Hepatocyte (in vitro differentiated cells): ENCODE data around the gene FAM162B. TPM values are rescaled to one million over a fixed set of nuclear protein-coding genes. Genes with fewer than 3 reads are reported as not detected.

Experiments used
- DNase-seq: peaks from one replicate; pipeline ENCODE4 v3.0.0-alpha.2; 2016; ENCODE audit warnings: low spot score
- H2AFZ ChIP-seq: fragments of 200-600 bp; sonication (generic); 2 replicates; pipeline ENCODE4 v1.6.0; 2016; ENCODE audit warnings: antibody characterized with exemption, mild to moderate bottlenecking
- H3K27ac ChIP-seq: fragments of 200-600 bp; sonication (generic); 2 replicates; pipeline ENCODE4 v1.5.1; 2016; ENCODE audit warnings: mild to moderate bottlenecking
- H3K27me3 ChIP-seq: fragments of 200-600 bp; sonication (generic); 2 replicates; pipeline ENCODE4 v1.6.1; 2016
- H3K36me3 ChIP-seq: fragments of 200-600 bp; sonication (generic); replicated peaks from 2 replicates; pipeline ENCODE4 v1.5.1; 2016; ENCODE audit warnings: low read depth; ENCODE audit not compliant: insufficient read depth
- H3K4me1 ChIP-seq: fragments of 200-600 bp; sonication (generic); 2 replicates; pipeline ENCODE4 v1.5.1; 2016; ENCODE audit warnings: mild to moderate bottlenecking, moderate library complexity; ENCODE audit not compliant: insufficient read depth
- H3K4me2 ChIP-seq: fragments of 200-600 bp; sonication (generic); 2 replicates; pipeline ENCODE4 v1.6.0; 2016
- H3K4me3 ChIP-seq: fragments of 200-600 bp; sonication (generic); 2 replicates; pipeline ENCODE4 v1.5.1; 2016; ENCODE audit warnings: mild to moderate bottlenecking
- H3K79me2 ChIP-seq: fragments of 200-600 bp; sonication (generic); 2 replicates; pipeline ENCODE4 v1.6.0; 2017; ENCODE audit warnings: mild to moderate bottlenecking
- H3K9me2 ChIP-seq: fragments of 200-600 bp; sonication (generic); replicated peaks from 2 replicates; pipeline ENCODE4 v1.6.0; 2017; ENCODE audit warnings: mild to moderate bottlenecking; ENCODE audit not compliant: insufficient read depth
- H3K9me3 ChIP-seq: fragments of 200-600 bp; sonication (generic); 2 replicates; pipeline ENCODE4 v1.5.1; 2016; ENCODE audit warnings: low read depth, mild to moderate bottlenecking
- H4K20me1 ChIP-seq: fragments of 200-600 bp; sonication (generic); 2 replicates; pipeline ENCODE4 v1.6.0; 2016; ENCODE audit warnings: mild to moderate bottlenecking; ENCODE audit not compliant: insufficient read depth, poor library complexity, severe bottlenecking
- CTCF ChIP-seq: fragments of 200-600 bp; sonication (generic); IDR thresholded peaks from 2 replicates; pipeline ENCODE4 v1.5.1; 2016; ENCODE audit warnings: antibody characterized with exemption, mild to moderate bottlenecking; ENCODE audit not compliant: poor library complexity
- EZH2 ChIP-seq: fragments of 200-600 bp; sonication (generic); IDR thresholded peaks from 2 replicates; pipeline ENCODE4 v1.6.1; 2016; ENCODE audit warnings: antibody characterized with exemption, mild to moderate bottlenecking, borderline replicate concordance
- EZH2phosphoT487 ChIP-seq: fragments of 200-600 bp; sonication (generic); IDR thresholded peaks from one replicate; pipeline ENCODE4 v1.6.1; 2018; ENCODE audit warnings: antibody characterized with exemption, mild to moderate bottlenecking, low read depth, moderate library complexity; ENCODE audit not compliant: unreplicated experiment, severe bottlenecking
- WGBS: methylation state at CpG from one replicate; pipeline ENCODE4 v1.1.6; 2016; ENCODE audit warnings: low lambda C conversion rate; ENCODE audit errors: missing lambda C conversion rate; 5-methylcytosine and 5-hydroxymethylcytosine counted together
- polyA plus RNA-seq: library from polyadenylated mRNA; unstranded; fragments of >200 nt; fragmentation: Nextera tagmentation; extraction: Ambion mirVana; gene quantifications from 2 replicates; pipeline ENCODE4 v1.2.1, GENCODE V29; 2016
- total RNA-seq: library from RNA; depleted of rRNA; stranded (reverse); fragments of >200 nt; gene quantifications from 2 replicates; pipeline ENCODE4 v1.2.3, GENCODE V29; 2014

FAM162B gene
- total RNA-seq: 4.5 and 8.0 TPM in 2 replicates
- 3.2 and 4.9 TPM in 2 replicates for polyA plus RNA-seq

GRCh38 chr6:116764961-116765841 is at the start of gene FAM162B:
FAM162B (minus strand) TSS chr6:116765719; CDS start chr6:116765576, 143 bp downstream.
- H3K27ac ChIP-seq: no peak within 1 kb of the TSS
- DNase-seq: peak; percentile 46

GRCh38 chr6:116812051-116812650 is 46.6 kb upstream of the FAM162B start:
- H3K9me3 ChIP-seq: no peaks in the 10 kb centered on the region
- H3K79me2 ChIP-seq: no peaks in the 10 kb centered on the region
- no peaks in the 10 kb centered on the region for H3K4me1 ChIP-seq
- H3K4me2 ChIP-seq: no peak overlapping the region
- 84% methylated on average over 2 of the region's 2 CpGs for WGBS
- no peaks in the 10 kb centered on the region for H3K9me2 ChIP-seq
- H3K36me3 ChIP-seq: no peaks in the 10 kb centered on the region
- TF ChIP-seq EZH2 (no peak), EZH2phosphoT487 (no peak), CTCF (no peak)
- no peak overlapping the region for H3K27ac ChIP-seq
- H3K4me3 ChIP-seq: no peak overlapping the region
- no peak overlapping the region for H2AFZ ChIP-seq
- H3K27me3 ChIP-seq: no peaks in the 10 kb centered on the region
- no peaks in the 10 kb centered on the region for H4K20me1 ChIP-seq
- DNase-seq: no peak

More at GRCh38 chr6:116764961-116765841, at the start of gene FAM162B:
- Histone ChIP-seq H3K27me3 (peaks cover 42% of the 10 kb centered on the region), H3K79me2 (no peaks in the 10 kb centered on the region), H3K9me3 (no peaks in the 10 kb centered on the region), H4K20me1 (no peaks in the 10 kb centered on the region), H3K4me1 (no peaks in the 10 kb centered on the region), H3K4me2 (peak within 1 kb of the TSS; percentile 97), H3K36me3 (no peaks in the 10 kb centered on the region), H3K4me3 (peak within 1 kb of the TSS; percentile 58), H2AFZ (peak within 1 kb of the TSS; percentile 86), H3K9me2 (no peaks in the 10 kb centered on the region)
- under 1% methylated on average over 84 of the region's 89 CpGs for whole genome bisulfite sequencing
- TF ChIP-seq EZH2 (peak; percentile 60), CTCF (no peak)

- Histone ChIP-seq H3K4me2 (no peak overlapping the region), H3K36me3 (no peaks in the 10 kb centered on the region), H3K4me3 (no peak overlapping the region), H3K27ac (no peak overlapping the region), H4K20me1 (no peaks in the 10 kb centered on the region), H3K79me2 (no peaks in the 10 kb centered on the region), H3K4me1 (no peaks in the 10 kb centered on the region), H3K9me3 (no peaks in the 10 kb centered on the region), H3K27me3 (no peaks in the 10 kb centered on the region), H3K9me2 (no peaks in the 10 kb centered on the region), H2AFZ (no peak overlapping the region)
- TF ChIP-seq CTCF: no peak
- no peak for TF ChIP-seq EZH2phosphoT487
- TF ChIP-seq EZH2: no peak
- no peak for DNase-seq
These were observed 36.5 kb upstream of the FAM162B start for GRCh38 chr6:116801971-116802370.
